Calu3 (cell line): ENCODE data around the gene SSBP3. TPM values are rescaled to one million over a fixed set of nuclear protein-coding genes. Genes with fewer than 3 reads are reported as not detected.

Experiments used
- BruUV-seq: library from RNA; stranded (reverse); fragments of 400-500 nt; replicated peaks from 2 replicates; lab custom pipeline; 2021; lab: Mats Ljungman, UMichigan
- CTCF ChIA-PET: fragments of 300-600 bp; sonication (Branson Sonifier 250); formaldehyde crosslinking; loops from one replicate; lab custom pipeline; 2022; ENCODE audit warnings: antibody characterized with exemption; lab: Charles Lee
- DNase-seq: peaks from one replicate; pipeline ENCODE4 v3.0.0; 2022
- H3K27ac Mint-ChIP-seq: one replicate; pipeline ENCODE4 v1.8.0; 2022; ENCODE audit warnings: mixed read lengths; ENCODE audit not compliant: unreplicated experiment
- H3K27me3 Mint-ChIP-seq: one replicate; pipeline ENCODE4 v1.8.0; 2022; ENCODE audit warnings: mixed read lengths; ENCODE audit not compliant: unreplicated experiment
- H3K36me3 Mint-ChIP-seq: one replicate; pipeline ENCODE4 v1.8.0; 2022; ENCODE audit warnings: mild to moderate bottlenecking, moderate library complexity, mixed read lengths; ENCODE audit not compliant: insufficient read depth, unreplicated experiment
- H3K4me1 Mint-ChIP-seq: one replicate; pipeline ENCODE4 v1.8.0; 2022; ENCODE audit warnings: mild to moderate bottlenecking, low read depth, mixed read lengths; ENCODE audit not compliant: unreplicated experiment
- H3K4me3 Mint-ChIP-seq: one replicate; pipeline ENCODE4 v1.8.0; 2022; ENCODE audit warnings: mild to moderate bottlenecking, low read depth, moderate library complexity, mixed read lengths; ENCODE audit not compliant: unreplicated experiment
- H3K9me3 Mint-ChIP-seq: one replicate; pipeline ENCODE4 v1.8.0; 2022; ENCODE audit warnings: low read depth, mixed read lengths; ENCODE audit not compliant: unreplicated experiment
- CTCF ChIP-seq: fragments of 200-600 bp; IDR thresholded peaks from one replicate; pipeline ENCODE4 v1.8.0; 2022; ENCODE audit warnings: antibody characterized with exemption; ENCODE audit not compliant: unreplicated experiment
- intact Hi-C: fragments of 100-400 bp; cut with micrococcal nuclease; formaldehyde crosslinking; loops from one replicate; pipeline ENCODE4 v1.10.0; 2022; ENCODE audit not compliant: unreplicated experiment
- total RNA-seq: library from RNA; stranded (reverse); gene quantifications from 2 replicates; pipeline ENCODE4 v1.2.3, GENCODE V29; 2022

The SSBP3 gene
- total RNA-seq, 1 experiment from 2014 or later = 16.6 TPM

DNA sequence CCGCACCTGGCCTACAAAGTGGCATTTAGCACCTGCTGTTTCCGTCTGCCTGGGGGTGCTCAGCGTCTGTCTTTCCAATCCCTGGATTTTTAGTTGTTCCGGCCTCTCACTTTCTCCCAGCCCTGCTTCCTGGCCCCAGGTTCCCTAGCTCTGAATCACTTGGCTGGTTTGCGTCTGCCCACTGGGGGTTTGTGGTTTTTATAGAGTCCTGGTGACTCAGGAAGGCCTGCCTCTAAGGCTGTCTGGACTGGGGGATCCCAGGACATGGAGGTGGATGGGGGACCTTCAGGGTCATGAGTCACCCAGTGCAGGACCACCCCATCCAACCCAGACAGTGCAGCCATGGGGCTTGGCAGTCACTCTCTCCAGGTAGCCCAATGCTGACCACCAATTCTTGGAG lies 152.7 kb downstream of the SSBP3 start:
- no peak for DNase-seq
- CTCF ChIA-PET = no interaction called here
- no peak overlapping the region for H3K4me3 Mint-ChIP-seq
- H3K27ac Mint-ChIP-seq = no peak overlapping the region
- no peaks in the 10 kb centered on the region for H3K36me3 Mint-ChIP-seq
- no peaks in the 10 kb centered on the region for H3K9me3 Mint-ChIP-seq
- intact Hi-C loops = no loop called here
- H3K27me3 Mint-ChIP-seq = no peaks in the 10 kb centered on the region
- H3K4me1 Mint-ChIP-seq = peaks cover 9% of the 10 kb centered on the region
- BruUV-seq = no TSS peak
- no peak for TF ChIP-seq CTCF

- TF ChIP-seq CTCF = no peak
- CTCF ChIA-PET = no interaction called here
- Mint-ChIP-seq H3K4me1 (peaks cover 9% of the 10 kb centered on the region), H3K36me3 (no peaks in the 10 kb centered on the region), H3K4me3 (no peak overlapping the region), H3K9me3 (no peaks in the 10 kb centered on the region), H3K27ac (no peak overlapping the region), H3K27me3 (no peaks in the 10 kb centered on the region)
- BruUV-seq = no TSS peak
- intact Hi-C loops = no loop called here
- DNase-seq = no peak
These were observed 153.7 kb downstream of the SSBP3 start for GRCh38 chr1:54252371-54252936.

DNA sequence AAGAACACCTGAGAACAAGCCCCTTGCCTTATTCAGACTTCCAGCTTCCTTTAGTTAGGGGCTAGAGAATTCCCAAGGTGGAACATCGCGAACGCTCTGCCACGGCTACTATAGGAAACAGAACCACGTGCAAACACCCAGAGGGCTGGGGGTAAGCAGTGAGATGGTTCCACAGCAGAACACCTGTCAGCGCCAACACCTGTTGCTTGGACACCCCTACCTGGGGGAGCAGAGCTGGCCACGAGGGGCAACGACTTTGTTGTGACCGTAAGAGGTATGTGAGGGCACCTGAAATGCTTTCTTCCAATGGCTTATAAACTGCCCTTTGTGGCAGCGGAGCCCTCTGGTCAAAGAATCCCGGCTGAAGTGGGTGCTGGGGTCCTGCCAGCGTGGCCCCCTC lies 155.5 kb downstream of the SSBP3 start:
- DNase-seq = no peak
- no peak for TF ChIP-seq CTCF
- peaks cover 9% of the 10 kb centered on the region for H3K4me1 Mint-ChIP-seq
- H3K27me3 Mint-ChIP-seq = no peaks in the 10 kb centered on the region
- no peak overlapping the region for H3K27ac Mint-ChIP-seq
- no peaks in the 10 kb centered on the region for H3K9me3 Mint-ChIP-seq
- no peak overlapping the region for H3K4me3 Mint-ChIP-seq
- BruUV-seq = no TSS peak
- CTCF ChIA-PET = no interaction called here
- no peaks in the 10 kb centered on the region for H3K36me3 Mint-ChIP-seq
- intact Hi-C loops = no loop called here

GRCh38 chr1:54249819-54250435 lies 156.3 kb downstream of the SSBP3 start:
- no TSS peak for BruUV-seq
- TF ChIP-seq CTCF = no peak

More at GRCh38 chr1:54249819-54250435, 156.3 kb downstream of the SSBP3 start:
- CTCF ChIA-PET = no interaction called here
- intact Hi-C loops = no loop called here
- H3K36me3 Mint-ChIP-seq = no peaks in the 10 kb centered on the region
- H3K4me1 Mint-ChIP-seq = peaks cover 9% of the 10 kb centered on the region
- DNase-seq = peak; percentile 18
- no peak overlapping the region for H3K27ac Mint-ChIP-seq
- no peak overlapping the region for H3K4me3 Mint-ChIP-seq
- H3K9me3 Mint-ChIP-seq = no peaks in the 10 kb centered on the region
- no peaks in the 10 kb centered on the region for H3K27me3 Mint-ChIP-seq
